ENCODE results near the gene JOSD1. TPM values are rescaled to one million over a fixed set of nuclear protein-coding genes. Genes with fewer than 3 reads are reported as not detected.

The JOSD1 gene
- total RNA-seq, 1 experiment from 2014 or later: 84.9 TPM

- Mint-ChIP-seq H3K27me3 (ENCODE audit: insufficient read depth, unreplicated experiment) (no peaks in the 10 kb centered on the region), H3K4me1 (ENCODE audit: insufficient read depth, unreplicated experiment) (peaks cover 4% of the 10 kb centered on the region), H3K9me3 (ENCODE audit: unreplicated experiment) (no peaks in the 10 kb centered on the region), H3K27ac (ENCODE audit: low read depth, unreplicated experiment) (no peak overlapping the region), H3K4me3 (ENCODE audit: unreplicated experiment) (no peak overlapping the region), H3K36me3 (ENCODE audit: insufficient read depth, unreplicated experiment) (peaks cover 81% of the 10 kb centered on the region)
- DNase-seq (ENCODE audit: unreplicated experiment): no peak
- BruUV-seq (replicated peaks): no TSS peak
- POLR2A ChIA-PET: interaction anchor here (1.3 kb wide), 1 partner anchor 15 kb away, joined by 4 read pairs; no protein-coding TSS in a partner anchor
- TF ChIP-seq CTCF (IDR thresholded peaks at IDR 0.05; ENCODE audit: unreplicated experiment): no peak
- intact Hi-C loops (cut with micrococcal nuclease): no loop called here
- CTCF ChIA-PET: interaction anchor here (1.0 kb wide), 1 partner anchor 27 kb away, joined by 3 read pairs; no protein-coding TSS in a partner anchor
These were observed 38.7 kb upstream of the JOSD1 start for GRCh38 chr22:38739300-38740055.

GRCh38 chr22:38738475-38739070 lies 37.8 kb upstream of the JOSD1 start:
- H3K4me1 Mint-ChIP-seq (ENCODE audit: insufficient read depth, unreplicated experiment): peaks cover 4% of the 10 kb centered on the region
- intact Hi-C loops (cut with micrococcal nuclease): no loop called here

GRCh38 chr22:38737302-38738060 lies 36.7 kb upstream of the JOSD1 start:
- Mint-ChIP-seq H3K27ac (ENCODE audit: low read depth, unreplicated experiment) (no peak overlapping the region), H3K36me3 (ENCODE audit: insufficient read depth, unreplicated experiment) (peaks cover 80% of the 10 kb centered on the region), H3K27me3 (ENCODE audit: insufficient read depth, unreplicated experiment) (no peaks in the 10 kb centered on the region), H3K4me1 (ENCODE audit: insufficient read depth, unreplicated experiment) (peaks cover 11% of the 10 kb centered on the region), H3K9me3 (ENCODE audit: unreplicated experiment) (no peaks in the 10 kb centered on the region), H3K4me3 (ENCODE audit: unreplicated experiment) (no peak overlapping the region)
- CTCF ChIA-PET: no interaction called here
- intact Hi-C loops (cut with micrococcal nuclease): no loop called here
- no peak for TF ChIP-seq CTCF (IDR thresholded peaks at IDR 0.05; ENCODE audit: unreplicated experiment)
- POLR2A ChIA-PET: interaction anchor here (0.6 to 2.0 kb wide), 2 partner anchors 19 to 391 kb away, joined by 3 to 4 read pairs; no protein-coding TSS in a partner anchor
- no TSS peak for BruUV-seq (replicated peaks)
- DNase-seq (ENCODE audit: unreplicated experiment): no peak

More at GRCh38 chr22:38738475-38739070, 37.8 kb upstream of the JOSD1 start:
- H3K4me3 Mint-ChIP-seq (ENCODE audit: unreplicated experiment): no peak overlapping the region
- no peaks in the 10 kb centered on the region for H3K9me3 Mint-ChIP-seq (ENCODE audit: unreplicated experiment)
- ChIA-PET CTCF (interaction anchor here (1.0 kb wide), 1 partner anchor 28 kb away, joined by 3 read pairs; no protein-coding TSS in a partner anchor), POLR2A (no interaction called here)
- H3K27me3 Mint-ChIP-seq (ENCODE audit: insufficient read depth, unreplicated experiment): no peaks in the 10 kb centered on the region
- BruUV-seq (replicated peaks): no TSS peak
- no peak for DNase-seq (ENCODE audit: unreplicated experiment)
- no peak for TF ChIP-seq CTCF (IDR thresholded peaks at IDR 0.05; ENCODE audit: unreplicated experiment)
- H3K36me3 Mint-ChIP-seq (ENCODE audit: insufficient read depth, unreplicated experiment): peaks cover 81% of the 10 kb centered on the region
- no peak overlapping the region for H3K27ac Mint-ChIP-seq (ENCODE audit: low read depth, unreplicated experiment)

GRCh38 chr22:38736257-38736570 lies 35.5 kb upstream of the JOSD1 start:
- Mint-ChIP-seq H3K36me3 (ENCODE audit: insufficient read depth, unreplicated experiment) (peaks cover 79% of the 10 kb centered on the region), H3K27ac (ENCODE audit: low read depth, unreplicated experiment) (no peak overlapping the region), H3K9me3 (ENCODE audit: unreplicated experiment) (no peaks in the 10 kb centered on the region), H3K4me1 (ENCODE audit: insufficient read depth, unreplicated experiment) (peaks cover 11% of the 10 kb centered on the region), H3K27me3 (ENCODE audit: insufficient read depth, unreplicated experiment) (no peaks in the 10 kb centered on the region), H3K4me3 (ENCODE audit: unreplicated experiment) (no peak overlapping the region)
- intact Hi-C loops (cut with micrococcal nuclease): no loop called here
- CTCF ChIA-PET: no interaction called here
- BruUV-seq (replicated peaks): no TSS peak
- POLR2A ChIA-PET: interaction anchor here (1.3 to 2.0 kb wide), 2 partner anchors 13 to 18 kb away, joined by 3 to 4 read pairs; no protein-coding TSS in a partner anchor
- DNase-seq (ENCODE audit: unreplicated experiment): no peak
- TF ChIP-seq CTCF (IDR thresholded peaks at IDR 0.05; ENCODE audit: unreplicated experiment): no peak

Measured in MCF 10A (cell line).